ENCODE results near the gene CCDC179. TPM values are rescaled to one million over a fixed set of nuclear protein-coding genes. Genes with fewer than 3 reads are reported as not detected.

The CCDC179 gene
- total and polyA plus RNA-seq, 9 of the 15 experiments (the other 6 are each of a cell fraction or from before 2014, with no cell fraction given): not detected

GRCh38 chr11:22878604-22879003, 18.3 kb upstream of the CCDC179 start:
- Histone ChIP-seq H3K4me2 (ENCODE audit: insufficient read depth, low read length) (no peak overlapping the region), H3K9me3 (replicated peaks; ENCODE audit: control insufficient read depth, insufficient read depth, low read depth, low read length) (no peaks in the 10 kb centered on the region), H3K9me1 (ENCODE audit: control insufficient read depth, insufficient read depth, low read length) (no peaks in the 10 kb centered on the region), H3K4me3 (no peak overlapping the region), H3K27me3 (ENCODE audit: control insufficient read depth in 2 of 2, insufficient read depth in 2 of 2, low read length in 2 of 2) (no peaks in the 10 kb centered on the region), H3K27ac (ENCODE audit: extremely low read depth, low read depth, low read length) (no peak overlapping the region), H4K20me1 (replicated peaks; ENCODE audit: control insufficient read depth, insufficient read depth, low read length) (no peaks in the 10 kb centered on the region), H3K79me2 (ENCODE audit: control insufficient read depth, insufficient read depth, low read length) (no peaks in the 10 kb centered on the region), H2AFZ (ENCODE audit: low read depth, low read length) (no peak overlapping the region), H3K36me3 (ENCODE audit: control insufficient read depth, insufficient read depth, low read length) (no peaks in the 10 kb centered on the region), H3K9ac (ENCODE audit: insufficient read depth in 1 of 2, low read depth in 2 of 2, low read length in 2 of 2) (no peak overlapping the region), H3K4me1 (replicated peaks in 1 of 2; ENCODE audit: control insufficient read depth in 2 of 2, insufficient read depth in 2 of 2, low read length in 2 of 2) (no peaks in the 10 kb centered on the region)
- FAIRE-seq (no peak), ATAC-seq (no peak), DNase-seq (ENCODE audit: extremely low read depth in 1 of 4, low spot score in 3 of 4) (no peak)
- BruUV-seq (replicated peaks): no TSS peak
- TF ChIP-seq ZFPM2 (CRISPR knock-in tag; IDR thresholded peaks at IDR 0.05) (no peak), ZKSCAN1 (IDR thresholded peaks at IDR 0.05; ENCODE audit: low read depth, low read length) (no peak), ARID2 (IDR thresholded peaks at IDR 0.05) (no peak), CSDE1 (IDR thresholded peaks at IDR 0.05) (no peak), ARID4B (CRISPR knock-in tag; IDR thresholded peaks at IDR 0.05) (no peak), TAF9B (IDR thresholded peaks at IDR 0.05; ENCODE audit: partially characterized antibody) (no peak), ZNF79 (CRISPR knock-in tag; IDR thresholded peaks at IDR 0.05; ENCODE audit: low read depth) (no peak)
- intact Hi-C loops (cut with micrococcal nuclease) (no loop called here), in situ Hi-C loops (cut with MboI) (no loop called here)
- POLR2A ChIA-PET: no interaction called here
- CTCF ChIA-PET (ENCODE audit: low intra/inter-chr PET ratio): interaction anchor here (0.6 kb wide), 1 partner anchor 876 kb away, joined by 3 read pairs; no protein-coding TSS in a partner anchor
